Adrenal gland (tissue), 12 donors: ENCODE data around the gene KCNQ4. TPM values are rescaled to one million over a fixed set of nuclear protein-coding genes. Genes with fewer than 3 reads are reported as not detected.

Experiments
- DNase-seq, 7 donors: peaks; one replicate each; pipeline ENCODE4 v3.0.0-alpha.2; 2019 to 2020
- H3K27ac ChIP-seq, 5 donors: fragments of 200-600 bp; sonication (generic) in 4 of 5; 1 replicate in 3 of 5; 2 replicates in 2 of 5; pipeline versions ENCODE4 v1.5.1 to v1.8.0; 2016 to 2020; ENCODE audit warnings: mild to moderate bottlenecking in 1 of 5
- H3K27me3 ChIP-seq: fragments of 200-600 bp; 2 replicates; pipeline ENCODE4 v1.8.0; 2021
- H3K36me3 ChIP-seq, 2 donors: fragments of 200-600 bp; replicated peaks in 1 of 2; 1 replicate in 1 of 2; 2 replicates in 1 of 2; pipeline versions ENCODE4 v1.5.1 to v1.8.0; 2018 to 2022
- H3K4me1 ChIP-seq, 2 donors: fragments of 200-600 bp; replicated peaks in 1 of 2; 1 replicate in 1 of 2; 2 replicates in 1 of 2; pipeline versions ENCODE4 v1.5.1 to v1.8.0; 2018 to 2021
- H3K4me3 ChIP-seq, 4 donors: fragments of 200-600 bp; sonication (generic) in 3 of 4; one replicate each; pipeline ENCODE4 v1.5.1; 2016 to 2018
- H3K9me3 ChIP-seq, 3 donors: fragments of 200-600 bp; sonication (generic) in 1 of 3; replicated peaks in 1 of 3; 1 replicate in 2 of 3; 2 replicates in 1 of 3; pipeline versions ENCODE4 v1.5.1 to v1.8.0; 2016 to 2021
- CTCF ChIP-seq, 6 experiments: fragments of 450-650 bp in 4 of 6; fragments of 200-600 bp in 2 of 6; sonication (generic) in 1 of 6; IDR thresholded peaks; 1 replicate in 5 of 6; 2 replicates in 1 of 6; pipeline versions ENCODE4 v1.5.1 to v1.8.0; 2016 to 2021; ENCODE audit warnings: antibody characterized with exemption in 6 of 6, mild to moderate bottlenecking in 2 of 6, moderate library complexity in 1 of 6
- POLR2A ChIP-seq, 2 donors: fragments of 450-650 bp; IDR thresholded peaks; one replicate each; pipeline ENCODE4 v1.6.1; 2017; ENCODE audit warnings: antibody characterized with exemption in 2 of 2, mild to moderate bottlenecking in 2 of 2, moderate library complexity in 1 of 2
- WGBS, 4 donors: extraction: QIAGEN DNeasy Blood & Tissue Kit in 2 of 4; methylation state at CpG; one replicate each; pipeline versions ENCODE4 v1.1.5 to v1.1.7; 2013 to 2017; 5-methylcytosine and 5-hydroxymethylcytosine counted together
- intact Hi-C, 2 donors: fragments of 100-400 bp; cut with DNase I; formaldehyde crosslinking; loops; one replicate each; pipeline versions ENCODE4 v1.14.1 to v1.15.0; 2022 to 2023
- polyA plus RNA-seq, 3 donors: library from polyadenylated mRNA; stranded (reverse); fragments of 200-250 nt in 2 of 3; fragments of 350-450 nt in 1 of 3; fragmentation: Illumina TruSeq in 1 of 3; extraction: RNeasy Lipid Tissue Mini Kit (QIAGEN cat#74804) in 1 of 3; gene quantifications; one replicate each; pipeline ENCODE4 v1.2.3, GENCODE V29; 2013 to 2014
- total RNA-seq, 9 donors: library from RNA; depleted of rRNA in 4 of 9; stranded (reverse); fragments of >200 nt in 4 of 9; fragments of 120-200 nt in 1 of 9; fragmentation: NEBNext Ultra II Directional in 1 of 9; extraction: Animal tissue kit (Norgen Biotek cat#: 25700) in 1 of 9; gene quantifications; one replicate each; pipeline versions ENCODE4 v1.1.0 to v1.2.4, GENCODE V29; 2013 to 2023
- donor health status: healthy with polysubstance abuse.
- donor health status: Bipolar disorder and iron deficiency.
- donor health status: DM: yes; HTN: yes; CAD: no.
- donor health status: DM: no; HTN: no; CAD: no.
- donor health status: DM: no; HTN: no; CAD: no.
- donor health status: DM: yes; HTN: yes; CAD: no.

The KCNQ4 gene
- total and polyA plus RNA-seq, 12 donors: 0.06 to 1.0 (median 0.29) TPM; not detected in 2

DNA sequence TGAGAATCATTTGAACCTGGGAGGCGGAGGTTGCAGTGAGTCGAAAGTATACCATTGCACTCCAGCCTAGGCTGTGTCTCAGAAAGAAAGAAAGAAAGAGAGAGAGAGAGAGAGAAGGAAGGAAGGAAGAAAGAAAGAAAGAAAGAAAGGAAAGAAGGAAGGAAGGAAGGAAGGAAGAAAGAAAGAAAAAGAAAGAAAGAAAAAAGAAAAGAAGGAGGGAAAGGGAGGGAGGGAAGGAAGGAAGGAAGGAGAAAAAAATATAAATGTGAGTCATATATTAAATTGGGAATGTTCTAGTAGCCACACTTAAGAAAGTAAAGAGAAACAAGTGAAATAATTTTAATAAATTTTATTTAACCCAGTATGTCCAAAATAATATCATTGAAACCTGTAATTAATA lies 95.3 kb downstream of the KCNQ4 start:
- DNase-seq: no peak
- H3K27ac ChIP-seq: no peak overlapping the region
- H3K4me1 ChIP-seq: no peaks in the 10 kb centered on the region
- TF ChIP-seq POLR2A (IDR thresholded peaks at IDR 0.05): no peak
- TF ChIP-seq CTCF (IDR thresholded peaks at IDR 0.05): no peak
- H3K9me3 ChIP-seq: peaks cover 0 to 7% (median 0%) of the 10 kb centered on the region in 3 donors
- WGBS, 4 donors: 94 to 100% (median 99%) methylated on average over 2 of the region's 2 CpGs
- H3K27me3 ChIP-seq: peaks cover 12% of the 10 kb centered on the region
- no peak overlapping the region for H3K4me3 ChIP-seq
- no peaks in the 10 kb centered on the region for H3K36me3 ChIP-seq
- intact Hi-C loops: no loop called here

DNA sequence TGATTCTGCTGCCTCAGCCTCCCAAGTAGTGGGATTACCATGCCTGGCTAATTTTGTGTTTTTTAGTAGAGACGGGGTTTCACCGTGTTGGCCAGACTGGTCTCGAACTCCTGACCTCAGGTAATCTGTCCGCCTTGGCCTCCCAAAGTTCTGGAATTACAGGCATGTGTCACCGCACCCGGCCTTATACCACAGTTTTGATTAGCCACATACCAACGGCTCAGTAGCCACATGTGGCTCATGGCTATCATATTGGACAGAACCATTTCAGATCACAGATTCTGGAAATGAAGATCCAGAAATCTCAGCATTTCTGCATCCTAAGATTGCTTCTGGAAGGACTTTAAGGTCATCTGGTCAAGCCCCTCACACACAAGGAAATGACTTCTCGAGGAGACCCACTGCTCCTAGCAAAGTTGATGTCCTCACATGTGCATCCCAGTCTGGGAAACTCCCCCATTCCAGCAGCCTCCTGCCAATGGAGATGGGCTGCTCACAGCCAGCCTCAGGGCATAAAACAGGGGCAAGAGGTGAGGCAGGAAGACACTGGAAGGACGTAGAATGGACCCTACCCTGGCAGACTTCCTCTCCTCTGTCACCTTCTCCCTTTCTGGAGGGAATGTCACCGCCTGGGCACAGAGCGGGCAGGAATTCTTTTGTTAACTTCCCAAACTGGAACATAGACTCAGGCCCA lies 96.0 kb downstream of the KCNQ4 start:
- H3K27me3 ChIP-seq: peaks cover 19% of the 10 kb centered on the region
- no peak overlapping the region for H3K4me3 ChIP-seq
- H3K27ac ChIP-seq: no peak overlapping the region
- peaks cover 0 to 7% (median 0%) of the 10 kb centered on the region in 3 donors for H3K9me3 ChIP-seq
- TF ChIP-seq POLR2A (IDR thresholded peaks at IDR 0.05) (no peak), CTCF (IDR thresholded peaks at IDR 0.05) (no peak)
- DNase-seq: no peak
- H3K36me3 ChIP-seq: no peaks in the 10 kb centered on the region
- WGBS, 4 donors: 86 to 91% (median 89%) methylated on average over 11 of the region's 11 CpGs
- H3K4me1 ChIP-seq: no peaks in the 10 kb centered on the region
- intact Hi-C loops: no loop called here

GRCh38 chr1:40880813-40881549 lies 97.4 kb downstream of the KCNQ4 start:
- intact Hi-C loops: no loop called here
- H3K4me1 ChIP-seq: no peaks in the 10 kb centered on the region
- H3K27me3 ChIP-seq: peaks cover 21% of the 10 kb centered on the region
- 81 to 90% (median 85%) methylated on average over 5 to 6 of the region's 6 CpGs for WGBS, 4 donors
- TF ChIP-seq CTCF (IDR thresholded peaks at IDR 0.05) (no peak), POLR2A (IDR thresholded peaks at IDR 0.05) (no peak)
- H3K27ac ChIP-seq: no peak overlapping the region
- no peak for DNase-seq
- H3K9me3 ChIP-seq: peaks cover 0 to 6% (median 0%) of the 10 kb centered on the region in 3 donors
- H3K36me3 ChIP-seq: no peaks in the 10 kb centered on the region
- no peak overlapping the region for H3K4me3 ChIP-seq

- no peaks in the 10 kb centered on the region for H3K4me1 ChIP-seq
- no peaks in the 10 kb centered on the region for H3K36me3 ChIP-seq
- 27 to 48% (median 31%) methylated on average over 26 to 73 of the region's 73 CpGs for WGBS, 4 donors
- H3K4me3 ChIP-seq: no peak overlapping the region
- peaks cover 21% of the 10 kb centered on the region for H3K27me3 ChIP-seq
- no peak for TF ChIP-seq CTCF (IDR thresholded peaks at IDR 0.05)
- no peak for TF ChIP-seq POLR2A (IDR thresholded peaks at IDR 0.05)
- intact Hi-C loops: no loop called here
- no peak overlapping the region for H3K27ac ChIP-seq
- DNase-seq: no peak
- H3K9me3 ChIP-seq: no peaks in the 10 kb centered on the region
Measured at GRCh38 chr1:40884055-40884795, 100.6 kb downstream of the KCNQ4 start.
